Measurements from ENCODE around the gene ATP11B.

Gene ATP11B

GRCh38 chr3:182969277-182969676 lies 176.0 kb downstream of the ATP11B start:
- TF ChIP-seq MYC (IDR thresholded peaks at IDR 0.05; ENCODE audit: low read depth, low read length) (no peak), POLR2A (IDR thresholded peaks at IDR 0.05; ENCODE audit: extremely low read depth, insufficient read length) (no peak)
- TF ChIP-seq, protein P1, sequence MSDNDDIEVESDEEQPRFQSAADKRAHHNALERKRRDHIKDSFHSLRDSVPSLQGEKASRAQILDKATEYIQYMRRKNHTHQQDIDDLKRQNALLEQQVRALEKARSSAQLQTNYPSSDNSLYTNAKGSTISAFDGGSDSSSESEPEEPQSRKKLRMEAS (IDR thresholded peaks at IDR 0.05; ENCODE audit: low read depth, low read length) = no peak
- TF ChIP-seq, protein P2, sequence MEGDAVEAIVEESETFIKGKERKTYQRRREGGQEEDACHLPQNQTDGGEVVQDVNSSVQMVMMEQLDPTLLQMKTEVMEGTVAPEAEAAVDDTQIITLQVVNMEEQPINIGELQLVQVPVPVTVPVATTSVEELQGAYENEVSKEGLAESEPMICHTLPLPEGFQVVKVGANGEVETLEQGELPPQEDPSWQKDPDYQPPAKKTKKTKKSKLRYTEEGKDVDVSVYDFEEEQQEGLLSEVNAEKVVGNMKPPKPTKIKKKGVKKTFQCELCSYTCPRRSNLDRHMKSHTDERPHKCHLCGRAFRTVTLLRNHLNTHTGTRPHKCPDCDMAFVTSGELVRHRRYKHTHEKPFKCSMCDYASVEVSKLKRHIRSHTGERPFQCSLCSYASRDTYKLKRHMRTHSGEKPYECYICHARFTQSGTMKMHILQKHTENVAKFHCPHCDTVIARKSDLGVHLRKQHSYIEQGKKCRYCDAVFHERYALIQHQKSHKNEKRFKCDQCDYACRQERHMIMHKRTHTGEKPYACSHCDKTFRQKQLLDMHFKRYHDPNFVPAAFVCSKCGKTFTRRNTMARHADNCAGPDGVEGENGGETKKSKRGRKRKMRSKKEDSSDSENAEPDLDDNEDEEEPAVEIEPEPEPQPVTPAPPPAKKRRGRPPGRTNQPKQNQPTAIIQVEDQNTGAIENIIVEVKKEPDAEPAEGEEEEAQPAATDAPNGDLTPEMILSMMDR (IDR thresholded peaks at IDR 0.05; ENCODE audit: low read depth, low read length) = no peak
- DNase-seq (ENCODE audit: low read depth) = no peak
- H3K4me3 ChIP-seq (ENCODE audit: low read depth, low read length) = no peak overlapping the region

GRCh38 chr3:182969853-182970252 lies 176.5 kb downstream of the ATP11B start:
- no peak for DNase-seq (ENCODE audit: low read depth)
- H3K4me3 ChIP-seq (ENCODE audit: low read depth, low read length) = no peak overlapping the region
- TF ChIP-seq, protein P2 (IDR thresholded peaks at IDR 0.05; ENCODE audit: low read depth, low read length) = no peak
- TF ChIP-seq POLR2A (IDR thresholded peaks at IDR 0.05; ENCODE audit: extremely low read depth, insufficient read length) (no peak), MYC (IDR thresholded peaks at IDR 0.05; ENCODE audit: low read depth, low read length) (no peak)
- TF ChIP-seq, protein P1 (IDR thresholded peaks at IDR 0.05; ENCODE audit: low read depth, low read length) = no peak

DNA sequence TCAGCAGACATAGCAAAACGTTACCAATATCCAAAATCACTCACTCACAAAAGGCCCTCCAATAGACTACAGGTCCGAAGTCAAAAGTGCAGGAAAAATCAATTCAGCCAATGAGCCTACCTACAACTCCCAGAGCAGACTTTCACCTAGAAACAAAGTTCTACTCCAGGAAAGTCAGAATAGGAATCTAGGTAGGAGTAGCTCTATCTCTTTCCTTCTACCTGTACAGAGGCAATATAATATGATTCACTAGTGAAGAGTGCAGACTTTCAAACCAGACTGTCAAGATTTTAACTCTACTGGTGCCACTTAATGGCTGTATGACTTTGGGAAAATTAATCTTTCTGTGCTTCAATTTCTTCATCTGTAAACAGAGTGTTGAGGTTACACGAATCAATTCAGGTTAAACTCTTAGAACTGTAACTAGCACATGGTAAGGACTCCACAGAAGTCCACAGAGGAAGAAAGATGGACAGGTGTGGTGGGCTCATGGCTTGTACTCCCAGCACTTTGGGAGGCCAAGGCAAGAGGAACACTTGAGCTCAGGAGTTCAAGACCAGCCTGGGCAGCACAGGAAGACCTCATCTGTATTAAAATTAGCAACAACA lies 177.6 kb downstream of the ATP11B start:
- TF ChIP-seq MYC (IDR thresholded peaks at IDR 0.05; ENCODE audit: low read depth, low read length) (no peak), POLR2A (IDR thresholded peaks at IDR 0.05; ENCODE audit: extremely low read depth, insufficient read length) (no peak)
- TF ChIP-seq, protein P1 (IDR thresholded peaks at IDR 0.05; ENCODE audit: low read depth, low read length) = no peak
- TF ChIP-seq, protein P2 (IDR thresholded peaks at IDR 0.05; ENCODE audit: low read depth, low read length) = no peak
- H3K4me3 ChIP-seq (ENCODE audit: low read depth, low read length) = no peak overlapping the region
- DNase-seq (ENCODE audit: low read depth) = no peak
